ENCODE measurements around the gene ARHGEF25. TPM values are rescaled to one million over a fixed set of nuclear protein-coding genes. Genes with fewer than 3 reads are reported as not detected.

The ARHGEF25 gene
- total RNA-seq (2022): 5.2 and 5.5 TPM in 2 replicates
- Bru-seq, nascent RNA: percentile 38 among the genes with signal in this experiment
- BruChase-seq, experiment 1, labeled RNA remaining after a 2-hour chase: percentile 42 among the genes with signal in this experiment
- BruChase-seq, experiment 2, labeled RNA remaining after a 6-hour chase: percentile 48 among the genes with signal in this experiment
- long read RNA-seq: 0 reads

DNA sequence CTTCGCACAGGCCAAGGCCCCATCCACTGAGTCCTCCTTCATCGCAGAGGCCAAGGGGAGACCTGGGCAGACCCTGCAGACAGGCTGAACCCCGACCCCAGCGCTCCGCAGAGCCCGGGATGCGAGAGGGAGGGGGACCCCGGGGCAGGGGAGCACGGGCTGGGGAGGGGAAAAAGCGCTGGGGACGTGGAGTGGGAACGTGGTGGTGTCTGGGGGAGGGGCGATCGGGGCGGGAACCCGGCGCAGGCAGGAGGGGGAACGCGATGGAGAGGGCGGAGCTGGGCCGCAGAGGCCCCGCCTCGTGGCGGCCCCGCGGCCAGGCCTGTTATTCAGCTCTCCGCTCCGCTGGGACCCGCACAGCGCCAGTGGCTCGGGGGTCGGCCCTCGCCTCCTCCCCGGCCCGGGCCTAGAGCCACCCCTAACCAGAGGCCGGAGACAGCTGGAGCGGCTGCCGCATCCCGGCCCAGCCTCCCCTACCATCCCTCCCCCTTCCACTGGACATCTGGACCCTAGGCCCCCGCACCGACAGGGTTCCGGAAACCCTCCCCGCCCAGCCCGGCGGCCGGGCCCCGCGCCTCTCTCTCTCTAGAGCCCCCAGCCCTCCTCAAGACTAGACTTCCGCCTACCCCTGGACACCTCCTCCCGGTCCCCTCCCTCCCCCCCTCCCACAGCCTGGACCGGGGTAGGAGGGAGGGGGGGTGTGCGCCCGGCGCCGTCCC, at the start of gene ARHGEF25:
ARHGEF25 (plus strand) TSS at position 328 of the 719 bp plus-strand sequence. CDS start 460 bp downstream, outside the sequence.
- BruUV-seq (replicated peaks): no TSS peak
- DNase-seq: peak in 1 of 2 experiments; percentile 42
- TF ChIP-seq, protein P1, sequence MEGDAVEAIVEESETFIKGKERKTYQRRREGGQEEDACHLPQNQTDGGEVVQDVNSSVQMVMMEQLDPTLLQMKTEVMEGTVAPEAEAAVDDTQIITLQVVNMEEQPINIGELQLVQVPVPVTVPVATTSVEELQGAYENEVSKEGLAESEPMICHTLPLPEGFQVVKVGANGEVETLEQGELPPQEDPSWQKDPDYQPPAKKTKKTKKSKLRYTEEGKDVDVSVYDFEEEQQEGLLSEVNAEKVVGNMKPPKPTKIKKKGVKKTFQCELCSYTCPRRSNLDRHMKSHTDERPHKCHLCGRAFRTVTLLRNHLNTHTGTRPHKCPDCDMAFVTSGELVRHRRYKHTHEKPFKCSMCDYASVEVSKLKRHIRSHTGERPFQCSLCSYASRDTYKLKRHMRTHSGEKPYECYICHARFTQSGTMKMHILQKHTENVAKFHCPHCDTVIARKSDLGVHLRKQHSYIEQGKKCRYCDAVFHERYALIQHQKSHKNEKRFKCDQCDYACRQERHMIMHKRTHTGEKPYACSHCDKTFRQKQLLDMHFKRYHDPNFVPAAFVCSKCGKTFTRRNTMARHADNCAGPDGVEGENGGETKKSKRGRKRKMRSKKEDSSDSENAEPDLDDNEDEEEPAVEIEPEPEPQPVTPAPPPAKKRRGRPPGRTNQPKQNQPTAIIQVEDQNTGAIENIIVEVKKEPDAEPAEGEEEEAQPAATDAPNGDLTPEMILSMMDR (IDR thresholded peaks at IDR 0.05; ENCODE audit: insufficient read depth in 1 of 2, low read depth in 1 of 2, low read length in 1 of 2, severe bottlenecking in 1 of 2, unreplicated experiment in 1 of 2): no peak
- Histone ChIP-seq H3K9me3 (no peaks in the 10 kb centered on the region), H3K4me1 (no peaks in the 10 kb centered on the region), H3K36me3 (ENCODE audit: control insufficient read depth, insufficient read depth, low read length) (no peaks in the 10 kb centered on the region; the same call in 1 of the 2 replicates), H3K4me3 (ENCODE audit: low read depth, low read length) (peak within 1 kb of the TSS; percentile 74), H3K27me3 (replicated peaks; ENCODE audit: control insufficient read depth, insufficient read depth, low read length) (no peaks in the 10 kb centered on the region)
- POLR2A ChIA-PET: no interaction called here
- Mint-ChIP-seq H3K4me3 (ENCODE audit: unreplicated experiment) (peak within 1 kb of the TSS; percentile 54), H3K36me3 (ENCODE audit: insufficient read depth, unreplicated experiment) (no peaks in the 10 kb centered on the region), H3K27me3 (ENCODE audit: insufficient read depth, unreplicated experiment) (no peaks in the 10 kb centered on the region), H3K4me1 (ENCODE audit: low read depth, unreplicated experiment) (no peaks in the 10 kb centered on the region), H3K27ac (ENCODE audit: unreplicated experiment) (no peak within 1 kb of the TSS), H3K9me3 (ENCODE audit: unreplicated experiment) (no peaks in the 10 kb centered on the region)
- CTCF ChIA-PET: interaction anchor here (0.6 to 1.7 kb wide), 3 partner anchors 22 to 31 kb away, joined by 4 to 8 read pairs (median 4); partner anchors contain the start of gene B4GALNT1
- intact Hi-C loops (cut with micrococcal nuclease; ENCODE audit: unreplicated experiment): no loop called here

DNA sequence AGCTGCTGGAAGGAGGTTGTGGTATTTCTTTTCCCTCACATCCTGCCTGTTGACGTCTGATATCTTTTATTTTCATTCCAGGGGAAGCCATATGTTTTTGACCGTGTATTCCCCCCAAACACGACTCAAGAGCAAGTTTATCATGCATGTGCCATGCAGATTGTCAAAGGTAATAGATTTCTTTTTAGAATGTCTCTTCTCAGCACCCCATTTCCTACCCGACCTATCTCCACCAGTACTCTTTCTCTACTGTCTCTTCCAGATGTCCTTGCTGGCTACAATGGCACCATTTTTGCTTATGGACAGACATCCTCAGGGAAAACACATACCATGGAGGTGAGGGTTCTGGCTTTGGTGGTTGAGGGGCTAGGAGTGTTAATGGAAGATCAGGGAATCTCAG, 47.9 kb upstream of the ARHGEF25 start:
- no peaks in the 10 kb centered on the region for H3K4me1 Mint-ChIP-seq (ENCODE audit: low read depth, unreplicated experiment)
- ChIA-PET CTCF (no interaction called here), POLR2A (no interaction called here)
- no peaks in the 10 kb centered on the region for H3K36me3 Mint-ChIP-seq (ENCODE audit: insufficient read depth, unreplicated experiment)
- no TSS peak for BruUV-seq (replicated peaks)
- Histone ChIP-seq H3K27me3 (replicated peaks; ENCODE audit: control insufficient read depth, insufficient read depth, low read length) (no peaks in the 10 kb centered on the region), H3K4me1 (no peaks in the 10 kb centered on the region), H3K9me3 (no peaks in the 10 kb centered on the region), H3K4me3 (ENCODE audit: low read depth, low read length) (no peak overlapping the region), H3K36me3 (ENCODE audit: control insufficient read depth, insufficient read depth, low read length) (no peaks in the 10 kb centered on the region)
- no peak overlapping the region for H3K27ac Mint-ChIP-seq (ENCODE audit: unreplicated experiment)
- intact Hi-C loops (cut with micrococcal nuclease; ENCODE audit: unreplicated experiment): no loop called here
- H3K4me3 Mint-ChIP-seq (ENCODE audit: unreplicated experiment): no peak overlapping the region
- peaks cover 20% of the 10 kb centered on the region for H3K27me3 Mint-ChIP-seq (ENCODE audit: insufficient read depth, unreplicated experiment)
- TF ChIP-seq, protein P1 (IDR thresholded peaks at IDR 0.05; ENCODE audit: insufficient read depth in 1 of 2, low read depth in 1 of 2, low read length in 1 of 2, severe bottlenecking in 1 of 2, unreplicated experiment in 1 of 2): no peak
- DNase-seq: no peak
- no peaks in the 10 kb centered on the region for H3K9me3 Mint-ChIP-seq (ENCODE audit: unreplicated experiment)

DNA sequence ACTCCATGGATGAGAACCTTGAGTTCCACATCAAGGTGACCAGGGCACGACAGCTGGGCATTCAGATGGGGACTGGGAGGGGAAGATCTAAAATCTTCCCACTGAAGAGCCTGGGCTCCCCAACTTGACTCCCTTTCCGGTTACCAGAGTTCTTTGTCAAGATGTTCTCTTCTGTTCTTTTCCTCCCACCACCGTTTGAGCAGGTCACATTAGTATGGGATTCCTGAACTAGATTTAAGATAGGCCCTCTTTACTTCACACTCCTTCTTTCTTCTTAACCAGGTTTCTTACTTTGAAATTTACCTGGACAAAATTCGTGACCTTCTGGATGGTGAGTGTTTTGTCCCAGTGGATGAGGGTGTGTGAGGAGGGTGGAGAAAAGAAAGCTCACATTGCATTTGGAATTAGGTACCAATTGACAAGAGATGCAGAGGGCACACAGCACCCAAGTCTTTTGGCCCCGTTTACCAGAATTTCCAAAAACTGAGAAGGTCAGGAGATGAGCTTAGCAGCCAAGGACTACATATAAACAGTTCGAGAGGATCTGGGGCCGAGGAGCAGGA, 47.0 kb upstream of the ARHGEF25 start:
- H3K4me3 Mint-ChIP-seq (ENCODE audit: unreplicated experiment): no peak overlapping the region
- H3K36me3 Mint-ChIP-seq (ENCODE audit: insufficient read depth, unreplicated experiment): no peaks in the 10 kb centered on the region
- CTCF ChIA-PET: no interaction called here
- Histone ChIP-seq H3K9me3 (no peaks in the 10 kb centered on the region), H3K27me3 (replicated peaks; ENCODE audit: control insufficient read depth, insufficient read depth, low read length) (no peaks in the 10 kb centered on the region), H3K4me1 (no peaks in the 10 kb centered on the region), H3K36me3 (ENCODE audit: control insufficient read depth, insufficient read depth, low read length) (no peaks in the 10 kb centered on the region), H3K4me3 (ENCODE audit: low read depth, low read length) (no peak overlapping the region)
- H3K9me3 Mint-ChIP-seq (ENCODE audit: unreplicated experiment): no peaks in the 10 kb centered on the region
- TF ChIP-seq, protein P1 (IDR thresholded peaks at IDR 0.05; ENCODE audit: insufficient read depth in 1 of 2, low read depth in 1 of 2, low read length in 1 of 2, severe bottlenecking in 1 of 2, unreplicated experiment in 1 of 2): no peak
- intact Hi-C loops (cut with micrococcal nuclease; ENCODE audit: unreplicated experiment): no loop called here
- no peak for DNase-seq
- POLR2A ChIA-PET: no interaction called here
- no TSS peak for BruUV-seq (replicated peaks)
- H3K27ac Mint-ChIP-seq (ENCODE audit: unreplicated experiment): no peak overlapping the region
- H3K4me1 Mint-ChIP-seq (ENCODE audit: low read depth, unreplicated experiment): no peaks in the 10 kb centered on the region
- H3K27me3 Mint-ChIP-seq (ENCODE audit: insufficient read depth, unreplicated experiment): peaks cover 20% of the 10 kb centered on the region

Data from Caco-2 (cell line).